Adipose tissue (tissue), 3 donors: Measurements from ENCODE around the gene CENPS. TPM values are rescaled to one million over a fixed set of nuclear protein-coding genes. Genes with fewer than 3 reads are reported as not detected.
"Not testable (repeated sequence)": the region's sequence is repeated elsewhere in the genome, so short reads cannot be mapped to it uniquely, and the experiment has no call there.

Experiments
- H3K27ac ChIP-seq: one replicate; pipeline ENCODE4 v1.5.1; 2013; ENCODE audit warnings: low read depth, low read length
- WGBS, 3 donors: extraction: QIAGEN DNeasy Blood & Tissue Kit; methylation state at CpG; one replicate each; pipeline ENCODE4 v1.1.7; 2013; 5-methylcytosine and 5-hydroxymethylcytosine counted together
- polyA plus RNA-seq, 3 donors: library from polyadenylated mRNA; stranded (reverse); fragments of 200-250 nt; gene quantifications; one replicate each; pipeline ENCODE4 v1.2.3, GENCODE V29; 2013
- donor health status: healthy with polysubstance abuse.
- donor health status: Bipolar disorder and iron deficiency.
- donor health status: healthy.

The CENPS gene
- polyA plus RNA-seq, 3 donors, result 7.6 to 14.1 (median 9.7) TPM

- WGBS, 3 donors, result 91 to 98% (median 95%) methylated on average over 6 of the region's 6 CpGs
Measured at GRCh38 chr1:10444248-10444647, 14.0 kb downstream of the CENPS start.

GRCh38 chr1:10444795-10445397, 14.7 kb downstream of the CENPS start:
- 86 to 94% (median 88%) methylated on average over 7 of the region's 7 CpGs for whole genome bisulfite sequencing, 3 donors
- no peak overlapping the region for H3K27ac ChIP-seq

More at GRCh38 chr1:10444248-10444647, 14.0 kb downstream of the CENPS start:
- H3K27ac ChIP-seq, result no peak overlapping the region

- no peak overlapping the region for H3K27ac ChIP-seq
- WGBS, 3 donors, result 96 to 97% (median 96%) methylated on average over 7 of the region's 7 CpGs
Measured at GRCh38 chr1:10446790-10447422, 16.7 kb downstream of the CENPS start.

GRCh38 chr1:10449751-10450150, 19.5 kb downstream of the CENPS start, which contains the start of gene CORT:
TSS of gene CORT (plus strand) at chr1:10450031. CDS start at chr1:10450224, 193 bp downstream.
- H3K27ac ChIP-seq, result no peak within 1 kb of the TSS
- 73 to 84% (median 79%) methylated on average over 10 of the region's 10 CpGs for WGBS, 3 donors

- WGBS, 3 donors, result 69 to 76% (median 72%) methylated on average over 21 of the region's 21 CpGs
- H3K27ac ChIP-seq, result no peak overlapping the region
Measured at GRCh38 chr1:10450156-10450814, 20.1 kb downstream of the CENPS start.

DNA sequence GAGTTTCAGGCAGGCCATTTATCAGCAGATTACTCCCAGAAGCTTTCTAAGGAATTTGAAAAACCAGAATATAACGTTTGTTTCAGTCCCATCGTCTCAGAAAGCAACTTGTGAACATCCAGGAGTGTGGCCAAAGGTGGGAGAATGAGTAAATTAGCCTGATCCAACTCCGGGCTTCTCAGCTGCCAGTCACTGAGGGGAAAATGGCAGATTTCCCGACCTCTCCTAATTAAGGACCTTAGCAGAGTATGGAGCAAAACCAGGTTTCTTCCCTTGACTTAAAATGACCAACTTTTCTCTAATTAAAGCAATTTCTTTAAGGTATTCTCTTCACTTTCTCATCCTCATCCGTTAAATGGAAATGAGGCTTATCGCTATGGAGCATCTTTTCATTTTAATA, 20.6 kb downstream of the CENPS start:
- 38 to 43% (median 41%) methylated on average over 6 of the region's 6 CpGs for WGBS, 3 donors
- no peak overlapping the region for H3K27ac ChIP-seq

GRCh38 chr1:10451287-10451686, 21.1 kb downstream of the CENPS start:
- H3K27ac ChIP-seq, result no peak overlapping the region
- 7 to 33% (median 11%) methylated on average over 10 of the region's 10 CpGs for WGBS, 3 donors

DNA sequence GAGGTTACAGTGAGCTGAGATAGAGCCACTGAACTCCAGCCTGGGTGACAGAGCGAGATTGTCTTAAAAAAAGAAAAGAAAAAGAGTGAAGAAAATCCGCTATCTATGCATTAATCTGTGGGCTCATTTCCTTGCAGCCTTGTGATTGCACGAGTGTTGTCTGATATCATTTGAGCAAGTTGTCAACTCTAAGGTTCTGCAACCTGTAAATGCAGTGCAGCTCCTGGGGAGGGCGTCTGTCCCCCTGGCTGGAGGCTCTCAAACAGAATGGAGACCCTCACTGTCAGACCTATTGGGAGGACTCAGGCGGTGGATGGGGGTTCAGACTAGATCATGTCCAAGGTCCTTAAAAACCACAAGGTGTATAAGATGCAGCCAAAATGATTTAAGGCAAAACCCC, 25.8 kb downstream of the CENPS start:
- 88 to 93% (median 89%) methylated on average over 5 of the region's 5 CpGs for WGBS, 3 donors
- H3K27ac ChIP-seq, result no peak overlapping the region

GRCh38 chr1:10456661-10457060, 26.4 kb downstream of the CENPS start:
- 74 to 88% (median 79%) methylated on average over 7 of the region's 7 CpGs for WGBS, 3 donors
- no peak overlapping the region for H3K27ac ChIP-seq

GRCh38 chr1:10457462-10457861, 27.2 kb downstream of the CENPS start:
- not testable (repeated sequence) for H3K27ac ChIP-seq
- WGBS, 3 donors, result 68 to 71% (median 71%) methylated on average over 7 of the region's 7 CpGs

GRCh38 chr1:10457875-10458274, 27.6 kb downstream of the CENPS start:
- WGBS, 3 donors, result 70 to 73% (median 72%) methylated on average over 9 of the region's 9 CpGs
- no peak overlapping the region for H3K27ac ChIP-seq

GRCh38 chr1:10459184-10459583, 29.0 kb downstream of the CENPS start:
- 39 to 54% (median 40%) methylated on average over 3 of the region's 3 CpGs for WGBS, 3 donors
- H3K27ac ChIP-seq, result no peak overlapping the region

DNA sequence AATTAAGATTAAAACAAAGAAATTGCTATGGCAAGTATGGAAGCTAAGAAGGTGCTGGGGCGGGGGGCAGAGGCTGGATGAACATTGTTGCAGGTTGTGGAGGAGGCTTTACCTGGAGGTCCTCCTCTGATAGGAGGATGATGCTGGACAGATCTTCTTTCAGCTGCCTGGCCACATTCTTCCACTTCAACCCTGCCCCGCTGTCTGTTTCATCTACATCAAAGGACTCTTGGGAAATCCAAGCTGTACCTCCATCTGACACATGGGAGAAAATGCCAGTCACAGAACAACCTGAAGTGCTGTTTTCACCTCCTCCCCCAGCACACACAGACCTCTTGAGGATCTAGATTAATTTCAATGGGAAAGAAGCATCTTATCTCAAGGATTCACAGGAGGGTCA, 36.8 kb downstream of the CENPS start:
- 96 to 99% (median 96%) methylated on average over 2 of the region's 2 CpGs for WGBS, 3 donors
- no peak overlapping the region for H3K27ac ChIP-seq

DNA sequence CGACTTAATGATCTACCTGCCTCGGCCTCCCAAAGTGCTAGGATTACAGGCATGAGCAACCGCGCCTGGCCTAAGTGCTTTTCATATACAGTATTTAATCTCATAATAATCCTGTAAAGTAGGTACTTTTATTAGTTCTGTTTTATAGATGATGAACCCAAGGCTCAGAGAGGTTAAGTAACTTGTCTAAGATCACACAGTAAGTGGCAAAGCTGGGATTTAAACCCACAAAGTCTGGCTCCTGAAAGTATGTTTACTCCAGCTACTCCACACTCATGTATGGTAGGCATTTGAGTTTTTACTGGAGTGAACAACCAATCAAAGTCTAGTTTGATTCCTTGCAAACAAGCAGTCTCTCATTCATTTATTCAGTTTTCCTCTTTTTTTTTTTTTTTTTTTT, 39.8 kb downstream of the CENPS start:
- WGBS, 3 donors, result 92 to 97% (median 95%) methylated on average over 4 of the region's 4 CpGs
- no peak overlapping the region for H3K27ac ChIP-seq

GRCh38 chr1:10471411-10472219, 41.4 kb downstream of the CENPS start:
- no peak overlapping the region for H3K27ac ChIP-seq
- WGBS, 3 donors, result 4 to 12% (median 10%) methylated on average over 23 of the region's 23 CpGs

- no peak within 1 kb of the TSS for H3K27ac ChIP-seq
- 1 to 2% (median 1%) methylated on average over 59 of the region's 59 CpGs for WGBS, 3 donors
Measured at GRCh38 chr1:10472220-10473144, 42.2 kb downstream of the CENPS start, which contains the start of gene DFFA. TSS of gene DFFA (minus strand) at chr1:10472529. CDS start at chr1:10472458, 71 bp downstream.

DNA sequence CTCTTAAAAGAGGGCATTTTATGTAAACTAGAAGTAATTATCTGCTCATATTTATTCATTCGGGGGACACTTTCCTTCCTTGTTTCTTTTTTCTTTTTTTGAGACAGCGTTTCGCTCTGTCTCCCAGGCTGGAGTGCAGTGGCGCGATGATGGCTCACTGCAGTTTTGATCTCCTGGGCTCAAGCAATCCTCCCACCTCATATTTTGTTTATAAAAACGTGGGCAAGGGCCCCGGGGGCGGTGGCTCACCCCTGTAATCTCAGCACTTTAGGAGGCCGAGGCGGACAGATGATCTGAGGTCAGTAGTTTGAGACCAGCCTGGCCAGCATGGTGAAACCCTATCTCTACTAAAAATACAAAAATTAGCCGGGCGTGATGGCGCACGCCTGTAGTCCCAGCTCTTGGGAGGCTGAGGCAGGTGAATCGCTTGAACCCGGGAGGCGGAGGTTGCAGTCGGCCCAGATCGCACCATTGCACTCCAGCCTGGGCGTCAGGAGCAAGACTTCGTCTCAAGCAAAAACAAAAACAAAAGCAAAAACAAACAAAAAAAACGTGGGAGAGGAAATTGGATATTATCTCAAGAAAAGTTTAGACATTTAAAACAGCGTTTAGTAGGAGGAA, 43.0 kb downstream of the CENPS start:
- no peak overlapping the region for H3K27ac ChIP-seq
- WGBS, 3 donors, result 84 to 88% (median 88%) methylated on average over 23 of the region's 23 CpGs
